ENCODE measurements around the gene EPHA6. TPM values are rescaled to one million over a fixed set of nuclear protein-coding genes. Genes with fewer than 3 reads are reported as not detected.

EPHA6 gene
- total and polyA plus RNA-seq, 9 of the 15 experiments (the other 6 are each of a cell fraction or from before 2014, with no cell fraction given) = not detected

DNA sequence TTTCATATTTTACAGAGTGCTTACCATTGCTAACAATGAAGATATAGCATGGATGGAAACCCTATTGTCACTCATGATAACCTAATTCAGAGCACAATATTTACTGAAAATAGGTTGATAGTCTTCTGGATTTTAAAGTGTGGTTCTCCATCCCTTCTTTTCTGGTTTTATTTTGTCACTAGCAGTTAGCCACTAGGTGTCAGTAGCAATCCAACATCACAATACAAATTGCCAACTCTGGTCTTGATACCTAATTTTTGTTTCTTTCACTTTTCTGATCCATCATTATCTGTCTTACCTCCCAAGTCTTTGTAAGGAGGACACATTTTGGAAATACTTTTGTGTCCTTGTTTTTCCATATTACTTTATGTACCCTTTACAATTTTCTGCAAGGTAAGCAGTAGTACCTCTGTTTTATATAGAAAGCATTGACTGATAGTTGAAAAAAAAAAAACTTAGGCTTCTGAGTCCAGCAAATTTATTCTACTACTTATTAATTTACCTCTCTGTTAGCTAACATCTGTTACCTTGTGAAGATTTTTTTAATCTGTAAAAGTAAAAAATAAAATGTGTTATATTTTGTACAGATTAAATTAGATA lies 979.1 kb downstream of the EPHA6 start (continued):
- TF ChIP-seq CC2D1A (IDR thresholded peaks at IDR 0.05) = 0 out of 2 replicates have a peak, but pooled peaks have one; percentile 19
- TF ChIP-seq, protein P1, sequence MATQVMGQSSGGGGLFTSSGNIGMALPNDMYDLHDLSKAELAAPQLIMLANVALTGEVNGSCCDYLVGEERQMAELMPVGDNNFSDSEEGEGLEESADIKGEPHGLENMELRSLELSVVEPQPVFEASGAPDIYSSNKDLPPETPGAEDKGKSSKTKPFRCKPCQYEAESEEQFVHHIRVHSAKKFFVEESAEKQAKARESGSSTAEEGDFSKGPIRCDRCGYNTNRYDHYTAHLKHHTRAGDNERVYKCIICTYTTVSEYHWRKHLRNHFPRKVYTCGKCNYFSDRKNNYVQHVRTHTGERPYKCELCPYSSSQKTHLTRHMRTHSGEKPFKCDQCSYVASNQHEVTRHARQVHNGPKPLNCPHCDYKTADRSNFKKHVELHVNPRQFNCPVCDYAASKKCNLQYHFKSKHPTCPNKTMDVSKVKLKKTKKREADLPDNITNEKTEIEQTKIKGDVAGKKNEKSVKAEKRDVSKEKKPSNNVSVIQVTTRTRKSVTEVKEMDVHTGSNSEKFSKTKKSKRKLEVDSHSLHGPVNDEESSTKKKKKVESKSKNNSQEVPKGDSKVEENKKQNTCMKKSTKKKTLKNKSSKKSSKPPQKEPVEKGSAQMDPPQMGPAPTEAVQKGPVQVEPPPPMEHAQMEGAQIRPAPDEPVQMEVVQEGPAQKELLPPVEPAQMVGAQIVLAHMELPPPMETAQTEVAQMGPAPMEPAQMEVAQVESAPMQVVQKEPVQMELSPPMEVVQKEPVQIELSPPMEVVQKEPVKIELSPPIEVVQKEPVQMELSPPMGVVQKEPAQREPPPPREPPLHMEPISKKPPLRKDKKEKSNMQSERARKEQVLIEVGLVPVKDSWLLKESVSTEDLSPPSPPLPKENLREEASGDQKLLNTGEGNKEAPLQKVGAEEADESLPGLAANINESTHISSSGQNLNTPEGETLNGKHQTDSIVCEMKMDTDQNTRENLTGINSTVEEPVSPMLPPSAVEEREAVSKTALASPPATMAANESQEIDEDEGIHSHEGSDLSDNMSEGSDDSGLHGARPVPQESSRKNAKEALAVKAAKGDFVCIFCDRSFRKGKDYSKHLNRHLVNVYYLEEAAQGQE (IDR thresholded peaks at IDR 0.05; ENCODE audit: borderline replicate concordance) = peak; percentile 75
- TF ChIP-seq, protein P1 (CRISPR knock-in tag; IDR thresholded peaks at IDR 0.05; ENCODE audit: low read depth) = no peak
- TF ChIP-seq C11orf30 (IDR thresholded peaks at IDR 0.05; ENCODE audit: low read depth) = 0 out of 2 replicates have a peak, but pooled peaks have one; percentile 13
- TF ChIP-seq ARID2 (IDR thresholded peaks at IDR 0.05) = 0 out of 2 replicates have a peak, but pooled peaks have one; percentile 37
- peak; percentile 60 for TF ChIP-seq ZNF316 (IDR thresholded peaks at IDR 0.05)

All from K562 (cell line).